NCI-H774 (cell line): ENCODE results near the gene RIMS1.
A peak's percentile ranks its signal among the peaks of the same experiment; 100 is the strongest.

Experiments used
- DNase-seq: peaks from one replicate; lab custom pipeline; 2025; lab: John Stamatoyannopoulos, UW

RIMS1 gene

DNA sequence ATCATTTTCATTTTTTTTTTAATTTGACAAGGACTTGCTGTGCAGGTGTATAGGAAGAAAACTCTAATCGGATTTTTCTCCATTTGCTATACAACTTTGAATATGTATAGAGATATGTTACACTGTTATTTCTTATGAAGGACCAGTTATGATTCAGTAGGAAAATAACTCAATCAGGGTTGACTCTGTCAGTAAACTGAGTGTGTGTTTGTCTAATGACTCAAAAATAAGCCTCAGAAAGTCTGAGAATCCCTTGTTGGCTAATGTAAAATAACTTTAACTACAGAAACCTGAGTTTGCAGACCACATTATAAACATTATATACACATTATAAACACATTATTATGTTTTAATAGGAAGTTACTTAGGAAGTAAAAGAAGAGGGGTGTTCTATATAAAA is 352.6 kb downstream of the RIMS1 start:
- no peak for DNase-seq

DNA sequence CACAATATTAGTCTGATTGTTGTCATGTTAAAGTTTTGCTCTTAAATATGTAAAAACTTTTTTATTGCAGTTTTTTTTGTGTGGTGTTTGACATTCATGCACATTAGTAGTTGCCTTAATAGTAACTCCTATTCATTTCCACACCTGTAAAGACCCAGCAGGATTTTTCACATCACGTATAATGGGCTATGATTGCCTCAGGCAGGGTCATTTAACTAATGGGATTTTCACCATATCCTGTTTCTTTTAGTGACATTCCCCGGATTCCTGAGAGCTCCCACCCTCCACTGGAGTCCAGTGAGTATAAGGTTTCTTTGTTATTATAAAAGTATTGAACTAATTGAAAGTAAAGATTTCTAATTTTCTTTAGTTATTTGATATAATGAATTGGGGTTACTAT is 359.2 kb downstream of the RIMS1 start:
- DNase-seq, result no peak

DNA sequence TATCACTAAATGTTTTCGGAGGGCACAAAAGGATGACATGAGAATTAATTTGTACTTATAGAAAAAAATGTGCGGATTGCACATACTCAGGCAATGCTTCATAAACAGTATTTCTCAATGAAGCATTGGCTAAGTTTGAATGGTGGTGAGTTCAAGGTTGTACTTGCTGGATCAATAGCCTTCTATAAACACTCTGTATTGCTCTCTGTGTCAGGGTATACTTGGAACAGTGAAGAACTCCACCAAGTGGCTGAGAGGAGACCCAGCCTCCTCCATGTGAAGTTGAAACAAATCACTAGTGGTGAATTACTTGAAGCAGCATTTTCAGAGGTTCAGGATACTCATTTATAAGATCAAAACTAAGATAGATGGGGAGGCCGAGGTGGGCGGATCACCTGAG is 360.6 kb downstream of the RIMS1 start:
- no peak for DNase-seq

DNA sequence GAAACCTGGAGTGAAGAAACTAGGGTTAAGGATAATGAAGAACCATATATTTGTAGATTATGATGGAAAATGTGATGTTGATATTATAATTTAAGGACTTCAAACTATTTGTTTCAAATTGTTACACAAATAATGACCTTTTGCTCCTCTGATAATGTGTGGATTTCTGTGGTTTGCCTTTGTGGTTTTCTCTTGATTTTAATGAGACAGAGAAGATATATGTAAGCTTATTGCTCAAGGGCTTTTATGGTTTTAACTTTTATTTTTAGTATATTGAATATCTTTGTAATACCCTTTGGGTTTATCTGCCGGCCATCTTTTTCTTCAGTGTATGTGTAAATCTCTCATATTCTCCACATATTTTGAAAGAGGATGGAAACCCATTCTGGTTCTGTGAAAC is 362.3 kb downstream of the RIMS1 start:
- DNase-seq, result no peak

DNA sequence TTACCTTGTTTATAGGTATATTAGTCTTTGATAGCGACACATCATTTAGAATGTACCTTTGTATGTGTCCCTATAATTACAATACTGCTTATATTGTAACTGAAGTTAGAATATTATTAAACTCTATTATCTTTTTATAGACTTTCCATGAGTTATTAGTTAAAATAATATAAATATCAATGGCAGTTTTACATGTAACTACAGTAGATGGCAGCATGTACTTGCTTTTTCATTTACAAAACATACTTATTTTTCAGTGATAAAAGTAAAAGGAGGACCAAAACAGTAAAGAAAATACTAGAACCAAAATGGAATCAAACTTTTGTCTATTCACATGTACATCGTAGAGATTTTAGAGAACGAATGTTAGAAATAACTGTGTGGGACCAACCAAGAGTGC is 364.3 kb downstream of the RIMS1 start:
- no peak for DNase-seq

DNA sequence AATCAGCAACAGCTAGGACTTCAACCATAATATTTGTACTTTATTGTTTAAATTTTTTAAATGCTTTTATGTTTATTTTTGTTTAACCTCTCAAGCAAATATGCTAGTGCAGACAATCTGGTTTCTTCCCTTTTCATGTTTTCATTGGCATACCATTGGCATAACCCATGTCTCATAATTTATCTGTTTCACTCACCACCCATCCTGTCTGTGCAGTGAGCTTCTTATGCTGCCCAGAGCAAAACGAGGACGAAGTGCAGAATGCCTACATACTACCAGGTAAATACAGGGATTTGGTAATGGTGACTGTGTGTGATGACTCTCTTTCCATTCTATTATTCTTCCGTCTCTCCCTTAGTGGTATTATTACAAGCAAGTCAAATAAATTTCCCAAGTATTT is 374.1 kb downstream of the RIMS1 start:
- DNase-seq, result no peak

DNA sequence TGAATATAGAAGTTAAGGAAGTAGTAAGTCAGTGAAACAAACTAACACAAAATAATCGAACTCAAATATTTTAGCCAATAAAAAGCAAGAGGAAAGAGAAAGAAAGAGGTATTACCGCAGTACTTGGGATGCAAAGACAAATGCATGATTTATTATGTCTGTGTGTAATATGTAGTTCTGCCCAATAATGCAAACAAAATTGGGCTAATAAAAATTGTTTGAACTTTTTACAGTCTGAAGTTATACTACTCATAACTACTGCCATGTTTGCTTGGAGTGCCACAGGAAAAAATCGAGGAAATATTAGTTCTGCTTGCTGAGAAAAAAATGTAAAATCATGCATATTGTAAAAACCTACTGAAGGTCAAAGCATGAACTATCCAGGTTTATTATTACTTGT is 375.2 kb downstream of the RIMS1 start:
- no peak for DNase-seq

DNA sequence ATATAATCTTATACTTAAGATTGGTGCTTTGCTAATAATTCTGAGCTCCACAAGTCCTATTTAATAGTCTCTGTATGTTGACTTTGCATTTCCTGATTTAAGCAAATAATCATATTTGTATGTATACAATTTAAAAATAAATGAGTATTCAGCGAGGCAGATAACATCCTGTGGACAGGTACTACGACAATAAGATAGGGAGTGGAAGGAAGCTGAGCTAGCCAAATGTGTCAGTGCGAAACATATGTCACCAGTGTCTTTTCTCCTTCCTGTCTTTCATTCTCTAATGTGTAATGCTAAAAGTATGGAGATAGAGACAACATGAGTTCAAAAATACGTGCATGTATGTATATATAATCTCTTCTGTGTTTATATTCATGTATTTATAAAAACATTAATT is 375.9 kb downstream of the RIMS1 start:
- no peak for DNase-seq

DNA sequence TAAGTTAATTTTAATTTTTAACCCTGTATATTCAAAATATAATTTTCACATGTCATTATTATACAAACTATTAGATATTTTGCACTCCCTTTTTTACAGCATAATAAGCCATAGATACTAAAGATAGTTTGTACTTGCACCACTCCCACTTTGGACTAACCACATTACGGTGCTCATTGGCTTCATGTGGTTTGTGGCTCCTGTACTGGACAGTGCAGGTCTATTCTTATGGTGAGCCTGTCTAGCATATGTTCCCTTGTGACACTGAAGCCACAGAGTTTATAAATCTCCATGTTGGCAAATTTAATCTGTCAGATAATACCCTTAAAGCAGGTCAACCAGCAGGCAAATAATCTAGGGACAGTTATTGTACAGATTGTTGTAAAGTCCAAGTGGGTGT is 381.1 kb downstream of the RIMS1 start:
- DNase-seq, result no peak

DNA sequence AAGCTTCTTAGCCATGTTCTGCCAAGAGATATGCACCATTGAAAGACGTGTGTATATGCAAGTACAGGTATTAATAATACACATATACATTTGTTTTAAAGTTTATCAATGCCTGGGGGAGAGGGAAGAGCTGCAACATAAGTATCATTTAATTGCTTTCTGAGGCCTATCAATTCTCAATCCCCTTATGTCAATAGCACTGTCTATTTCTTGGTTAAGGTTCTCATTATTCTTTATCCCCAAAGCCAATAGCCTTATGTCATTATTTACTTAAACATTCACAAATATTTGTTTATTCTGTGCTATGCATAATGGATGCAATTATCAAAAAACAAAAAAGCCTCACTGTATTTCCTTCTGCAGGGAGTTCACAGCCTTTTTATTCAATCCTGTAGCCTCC is 385.2 kb downstream of the RIMS1 start:
- DNase-seq, result peak; percentile 61

DNA sequence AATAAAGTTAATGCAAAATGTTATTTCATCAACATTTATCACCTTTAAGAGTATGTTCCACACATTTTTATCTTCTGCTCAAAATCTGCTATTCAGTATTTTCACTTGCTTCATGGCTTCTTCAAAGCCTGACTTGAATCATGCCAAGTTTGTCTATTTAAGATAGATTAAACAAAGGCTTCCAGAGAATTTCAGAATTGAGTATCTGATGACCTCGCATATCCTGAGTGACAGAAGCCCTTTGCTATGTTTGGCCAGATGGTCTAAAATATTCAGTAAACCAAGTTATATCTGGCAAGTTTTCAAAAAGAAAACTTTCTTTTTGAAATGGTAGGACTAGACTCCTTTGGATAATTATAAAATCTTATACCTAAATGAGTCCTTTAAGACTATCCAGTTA is 386.6 kb downstream of the RIMS1 start:
- DNase-seq, result no peak

DNA sequence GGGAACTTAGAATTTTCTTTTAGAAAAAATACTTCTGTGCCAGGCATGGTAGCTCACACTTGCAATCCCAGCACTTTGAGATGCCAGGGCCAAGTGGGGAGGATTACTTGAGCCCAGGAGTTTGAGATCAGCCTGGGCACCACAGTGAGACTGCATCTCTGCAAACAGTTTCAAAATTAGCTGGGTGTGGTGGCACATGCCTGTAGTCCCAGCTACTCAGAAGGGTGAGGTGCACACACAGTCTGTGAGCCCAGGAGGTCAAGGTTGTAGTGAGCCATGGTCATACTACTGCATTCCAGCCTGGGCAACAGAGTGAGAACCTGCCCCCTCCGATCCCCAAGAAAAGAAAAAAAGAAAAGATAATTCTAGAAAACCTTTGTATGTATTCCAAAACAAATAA is 389.5 kb downstream of the RIMS1 start:
- no peak for DNase-seq

DNA sequence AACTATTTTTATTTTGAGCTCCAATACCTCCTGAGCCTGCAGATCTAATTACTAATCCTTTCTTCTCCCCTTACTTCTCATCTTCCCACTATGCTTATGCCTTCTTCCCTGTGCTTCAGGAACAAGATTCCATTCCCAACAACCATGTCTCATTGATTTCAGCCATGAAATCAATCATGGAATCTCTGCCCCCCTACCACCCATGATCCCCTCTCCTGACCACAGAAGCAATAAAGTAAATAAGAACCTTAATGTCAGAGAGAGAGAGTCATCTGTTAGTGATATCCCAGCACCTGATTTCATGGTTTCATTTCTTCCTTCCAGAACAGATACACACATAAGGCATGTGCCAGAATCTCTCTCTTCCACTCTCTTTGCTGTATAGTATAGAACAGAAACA is 395.9 kb downstream of the RIMS1 start:
- no peak for DNase-seq

DNA sequence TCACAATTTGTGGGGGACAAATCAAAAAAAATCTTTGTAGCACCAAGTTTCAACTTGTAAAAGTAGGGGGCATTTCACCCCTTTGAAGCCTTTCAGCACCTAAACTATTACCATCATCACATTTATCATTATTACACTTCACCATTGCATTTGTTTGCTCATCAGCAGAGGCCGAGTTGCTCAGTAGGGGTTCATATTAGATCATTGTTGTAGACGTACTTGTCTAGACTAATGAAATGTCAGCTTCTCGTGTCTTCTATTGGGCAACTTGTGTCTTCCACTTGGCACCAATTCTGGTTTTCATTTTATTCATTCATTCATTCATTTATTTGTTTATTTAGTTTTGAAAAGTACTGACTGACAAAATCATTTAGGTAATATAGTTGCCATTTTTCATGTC is 397.2 kb downstream of the RIMS1 start:
- no peak for DNase-seq

DNA sequence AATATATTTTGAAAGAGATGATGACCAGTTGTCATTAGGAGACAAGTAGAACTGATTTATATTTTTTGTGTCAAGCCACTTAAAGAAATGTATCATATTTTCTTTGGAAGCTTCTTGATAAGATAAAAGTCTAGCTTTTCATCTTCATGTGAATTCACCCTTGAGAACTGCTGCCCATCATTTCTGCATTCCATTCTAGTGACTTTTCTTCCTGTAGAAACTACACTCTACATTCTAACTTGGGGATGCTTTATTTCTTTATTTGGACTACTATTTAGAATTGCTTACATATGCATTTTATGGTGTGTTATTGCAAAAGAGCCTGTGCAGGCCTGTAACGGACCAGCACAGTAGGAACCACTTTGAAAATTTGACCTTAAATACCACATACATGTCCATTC is 400.6 kb downstream of the RIMS1 start:
- no peak for DNase-seq

DNA sequence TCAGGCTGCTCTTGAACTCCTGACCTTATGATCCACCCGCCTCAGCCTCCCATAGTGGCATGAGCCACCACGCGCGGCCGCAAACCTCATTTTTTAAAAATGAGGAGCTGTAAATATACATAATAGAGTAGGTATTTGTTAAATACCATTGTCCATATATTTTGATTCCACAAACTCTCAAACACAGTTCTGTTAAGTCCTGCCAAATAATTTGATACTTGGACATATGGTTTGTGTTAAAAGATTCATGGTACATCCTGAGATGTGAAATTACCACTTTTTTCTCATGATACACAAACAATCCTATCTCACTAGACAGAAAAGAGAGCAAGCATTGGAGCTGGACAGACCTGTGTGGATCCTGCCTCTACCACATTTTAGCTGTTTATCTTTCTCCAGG is 401.5 kb downstream of the RIMS1 start:
- DNase-seq, result no peak

DNA sequence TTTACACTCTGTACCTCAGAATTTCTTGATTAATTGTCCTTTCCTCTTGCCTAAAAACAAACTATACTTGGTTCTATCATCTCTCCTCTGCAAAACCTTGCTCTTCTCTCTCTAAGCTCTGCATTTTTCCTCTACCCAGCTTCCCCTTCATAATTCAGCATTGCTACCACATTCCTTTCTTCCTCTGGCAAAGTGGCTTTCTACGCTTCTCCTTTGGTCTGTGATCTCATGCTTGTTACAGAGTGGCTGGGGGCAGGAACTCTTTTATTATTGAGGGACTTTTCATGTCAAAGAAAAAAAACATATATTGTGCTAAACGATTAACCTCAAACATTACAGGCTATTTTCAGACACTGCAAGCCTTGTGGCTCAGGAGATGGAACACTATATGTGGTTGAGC is 402.2 kb downstream of the RIMS1 start:
- no peak for DNase-seq

DNA sequence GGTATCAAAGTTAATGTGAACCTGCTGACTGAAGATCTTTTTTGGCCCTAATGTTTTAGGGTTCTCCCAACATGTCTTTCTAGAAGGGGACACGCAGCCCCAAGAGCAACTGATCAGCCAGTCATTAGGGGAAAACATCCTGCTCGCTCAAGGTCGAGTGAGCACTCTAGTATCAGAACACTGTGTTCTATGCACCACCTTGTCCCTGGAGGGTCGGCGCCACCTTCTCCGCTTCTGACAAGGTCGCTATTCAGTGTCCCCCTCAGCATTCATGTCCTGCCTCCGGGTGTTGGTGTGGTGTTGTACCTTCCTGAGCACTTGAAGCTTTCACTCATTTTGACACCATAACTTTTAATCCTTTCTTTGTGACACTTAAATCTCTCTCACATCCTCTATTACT is 404.3 kb downstream of the RIMS1 start:
- DNase-seq, result no peak

DNA sequence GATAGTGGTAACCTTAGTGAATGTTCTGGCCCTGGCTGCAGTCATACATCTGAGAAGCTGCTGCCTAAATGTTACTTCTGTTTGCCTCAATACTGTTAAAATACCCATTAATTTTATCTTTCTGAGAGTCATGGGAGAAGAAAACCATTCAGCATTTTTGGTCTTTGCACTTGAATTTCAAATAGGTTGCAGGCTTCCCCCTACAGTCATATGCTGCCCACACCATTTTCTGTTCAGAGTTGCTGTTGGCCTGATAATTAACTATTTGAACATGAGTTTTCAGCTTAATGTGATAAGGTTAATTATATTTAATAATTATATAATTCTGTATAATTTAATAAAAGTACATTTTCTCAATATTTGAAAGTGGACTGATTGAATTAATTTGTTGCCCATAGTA is 410.0 kb downstream of the RIMS1 start:
- DNase-seq, result no peak

DNA sequence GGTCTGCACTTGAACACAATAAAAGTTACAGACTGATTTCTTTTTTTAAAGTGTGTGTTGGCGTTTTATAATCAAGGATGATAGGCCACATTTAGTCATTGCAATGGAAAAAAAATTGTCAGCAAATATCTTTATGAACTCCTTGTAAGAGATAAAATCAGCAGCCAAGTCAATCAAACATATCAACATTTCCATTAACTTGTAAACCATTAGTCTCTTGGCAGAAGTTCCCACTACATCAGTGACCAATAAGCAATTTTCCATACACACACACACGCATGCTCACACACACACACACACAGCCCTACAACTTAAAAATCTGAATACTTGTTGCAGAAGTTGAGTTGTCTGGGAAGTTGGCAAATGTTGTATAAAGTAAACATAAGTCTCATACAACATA is 419.6 kb downstream of the RIMS1 start:
- DNase-seq, result no peak

DNA sequence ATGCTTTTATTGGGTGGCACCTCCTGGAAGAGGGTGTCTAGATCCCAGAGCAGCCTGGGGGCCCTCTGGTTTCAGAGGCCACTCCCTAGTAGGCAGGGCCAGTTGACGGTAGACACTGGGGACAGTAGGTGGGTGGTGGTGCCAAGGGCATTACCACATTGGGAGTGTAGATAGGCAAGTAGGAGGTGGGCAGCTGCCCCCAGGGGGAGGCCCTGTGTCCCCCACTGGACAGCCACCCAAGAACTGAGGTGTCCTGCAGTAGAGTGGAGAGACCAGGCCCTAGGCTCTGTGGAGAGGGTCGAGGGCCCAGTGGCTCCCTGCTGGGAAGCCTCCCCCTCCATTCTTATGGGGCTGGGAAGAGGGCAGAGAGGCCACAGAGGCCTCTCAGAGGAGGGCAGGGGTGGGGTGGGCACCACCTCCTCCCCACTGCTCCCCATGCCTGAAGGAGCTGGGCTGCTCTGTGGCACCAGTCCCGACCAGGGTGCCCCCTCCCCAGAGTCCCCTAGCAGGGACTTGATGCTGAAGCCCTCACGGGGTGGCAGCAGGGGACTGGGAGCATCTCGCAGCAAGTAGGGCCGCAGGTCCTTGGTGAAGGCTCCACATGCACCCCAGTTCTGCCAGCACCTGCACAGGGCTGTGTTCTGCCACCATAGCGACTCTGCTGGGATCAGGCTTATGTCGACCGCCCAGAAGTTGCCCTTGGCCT is 430.5 kb downstream of the RIMS1 start:
- DNase-seq, result no peak

DNA sequence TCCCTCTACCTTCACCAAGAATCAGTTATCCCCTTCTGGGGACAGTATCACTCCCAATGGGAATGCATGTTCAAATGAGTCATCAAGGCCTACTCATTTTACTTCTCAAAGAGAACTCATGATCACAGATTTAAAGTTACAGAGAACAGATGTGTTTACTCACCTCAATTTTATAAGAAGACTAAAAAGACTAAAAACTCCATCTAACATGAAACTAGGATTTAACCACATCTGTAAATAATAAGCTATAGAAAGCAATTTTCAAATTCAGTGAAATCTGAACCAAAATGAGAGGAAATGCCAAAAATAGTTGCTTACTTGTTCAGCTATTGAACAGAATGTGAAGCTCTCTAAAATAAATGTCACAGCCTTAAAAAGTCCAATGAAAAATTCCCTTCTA is 435.4 kb downstream of the RIMS1 start:
- DNase-seq, result no peak

DNA sequence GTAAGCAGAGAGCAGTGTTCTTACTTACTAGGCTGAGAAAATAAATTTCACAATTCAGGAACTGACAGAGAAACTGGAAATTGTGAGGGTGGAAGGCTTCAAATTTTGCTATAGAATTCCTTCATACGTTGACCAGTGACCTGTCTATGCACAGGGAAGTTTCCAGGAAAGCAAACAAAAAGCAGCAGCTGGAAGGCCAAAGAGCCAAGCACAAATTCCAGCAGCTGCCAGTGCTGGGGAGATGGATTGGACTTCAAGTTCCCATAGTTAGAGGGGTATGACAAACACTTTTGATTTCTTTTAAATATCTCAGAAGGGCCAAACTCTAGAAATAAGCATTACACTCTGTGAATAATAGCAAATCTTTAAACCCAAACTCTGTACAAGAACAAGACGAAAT is 436.4 kb downstream of the RIMS1 start:
- no peak for DNase-seq

DNA sequence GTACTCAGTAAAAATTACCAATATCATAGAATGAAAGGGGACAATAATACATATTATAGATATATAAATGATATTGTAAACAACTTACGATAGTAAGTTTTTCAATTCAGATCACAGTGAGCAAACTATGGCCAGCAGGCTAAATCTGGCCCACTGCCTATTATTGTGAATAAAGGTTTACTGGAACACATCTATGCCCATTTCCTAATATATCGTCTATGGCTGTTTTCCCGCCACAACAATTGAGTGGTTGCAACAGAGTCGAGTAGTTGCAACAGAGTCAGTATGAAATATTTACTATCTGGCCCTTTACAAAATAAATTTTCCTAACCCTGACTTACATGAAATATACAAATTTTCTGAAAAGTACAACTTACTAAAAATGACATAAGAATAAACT is 438.2 kb downstream of the RIMS1 start:
- no peak for DNase-seq

DNA sequence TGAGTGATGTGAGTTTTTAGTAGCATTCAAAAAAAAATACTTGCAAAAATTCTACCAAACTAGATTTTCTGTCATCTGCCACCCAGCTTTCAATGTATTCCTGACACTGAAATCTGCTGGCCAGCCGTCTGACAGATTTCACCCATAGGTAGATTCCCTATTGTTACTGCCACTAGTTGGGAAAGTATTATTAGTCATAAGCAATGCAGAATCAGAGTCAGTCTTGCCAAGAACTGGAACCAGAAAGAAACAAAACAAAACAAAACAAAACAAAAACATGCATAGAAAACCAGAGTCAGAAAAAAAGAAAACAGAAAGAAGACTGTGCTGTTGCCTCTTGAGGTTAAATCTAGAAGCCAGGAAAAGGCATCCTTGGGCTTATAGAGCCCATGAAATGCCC is 442.4 kb downstream of the RIMS1 start:
- DNase-seq, result no peak
